GM13976 (cell line): ENCODE data around the gene SIK3.
"Not testable (repeated sequence)": the region's sequence is repeated elsewhere in the genome, so short reads cannot be mapped to it uniquely, and the experiment has no call there.

Experiments
- DNase-seq: peaks from one replicate; pipeline ENCODE4 v3.0.0; 2012; ENCODE audit warnings: low spot score
- in situ Hi-C: fragments of 300-500 bp; cut with MboI; formaldehyde crosslinking; loops from one replicate; pipeline ENCODE4 v1.12.0; 2022; ENCODE audit warnings: low sequenced_read_pairs, mixed read lengths, inconsistent platforms; ENCODE audit not compliant: unreplicated experiment
- TF ChIP-seq, protein P1 (sequence below): IDR thresholded peaks from 2 replicates; pipeline ENCODE4 v1.5.1; 2012; ENCODE audit warnings: borderline replicate concordance, mild to moderate bottlenecking; ENCODE audit not compliant: insufficient read depth; ENCODE audit errors: extremely low read depth, missing control alignments, control extremely low read depth

The SIK3 gene

DNA sequence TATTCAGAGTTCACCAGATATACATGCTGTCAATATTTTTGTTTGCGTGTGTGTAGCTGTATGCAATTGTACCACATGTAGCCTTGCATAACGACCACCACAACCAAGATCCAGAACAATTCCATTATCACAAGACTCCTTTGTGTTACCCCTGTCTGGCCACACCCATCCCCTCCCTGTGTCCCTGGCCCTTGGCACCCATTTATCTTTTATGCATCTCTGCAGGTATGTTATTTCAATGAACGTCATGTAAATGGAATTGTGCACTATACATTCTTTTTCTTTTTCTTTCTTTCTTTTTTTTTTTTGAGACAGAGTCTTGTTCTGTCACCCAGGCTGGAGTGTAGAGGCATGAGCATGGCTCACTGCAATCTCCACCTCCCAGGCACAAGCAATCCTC, 36.2 kb upstream of the SIK3 start:
- in situ Hi-C loops, result no loop called here
- TF ChIP-seq, protein P1, sequence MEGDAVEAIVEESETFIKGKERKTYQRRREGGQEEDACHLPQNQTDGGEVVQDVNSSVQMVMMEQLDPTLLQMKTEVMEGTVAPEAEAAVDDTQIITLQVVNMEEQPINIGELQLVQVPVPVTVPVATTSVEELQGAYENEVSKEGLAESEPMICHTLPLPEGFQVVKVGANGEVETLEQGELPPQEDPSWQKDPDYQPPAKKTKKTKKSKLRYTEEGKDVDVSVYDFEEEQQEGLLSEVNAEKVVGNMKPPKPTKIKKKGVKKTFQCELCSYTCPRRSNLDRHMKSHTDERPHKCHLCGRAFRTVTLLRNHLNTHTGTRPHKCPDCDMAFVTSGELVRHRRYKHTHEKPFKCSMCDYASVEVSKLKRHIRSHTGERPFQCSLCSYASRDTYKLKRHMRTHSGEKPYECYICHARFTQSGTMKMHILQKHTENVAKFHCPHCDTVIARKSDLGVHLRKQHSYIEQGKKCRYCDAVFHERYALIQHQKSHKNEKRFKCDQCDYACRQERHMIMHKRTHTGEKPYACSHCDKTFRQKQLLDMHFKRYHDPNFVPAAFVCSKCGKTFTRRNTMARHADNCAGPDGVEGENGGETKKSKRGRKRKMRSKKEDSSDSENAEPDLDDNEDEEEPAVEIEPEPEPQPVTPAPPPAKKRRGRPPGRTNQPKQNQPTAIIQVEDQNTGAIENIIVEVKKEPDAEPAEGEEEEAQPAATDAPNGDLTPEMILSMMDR, result no peak
- no peak for DNase-seq

DNA sequence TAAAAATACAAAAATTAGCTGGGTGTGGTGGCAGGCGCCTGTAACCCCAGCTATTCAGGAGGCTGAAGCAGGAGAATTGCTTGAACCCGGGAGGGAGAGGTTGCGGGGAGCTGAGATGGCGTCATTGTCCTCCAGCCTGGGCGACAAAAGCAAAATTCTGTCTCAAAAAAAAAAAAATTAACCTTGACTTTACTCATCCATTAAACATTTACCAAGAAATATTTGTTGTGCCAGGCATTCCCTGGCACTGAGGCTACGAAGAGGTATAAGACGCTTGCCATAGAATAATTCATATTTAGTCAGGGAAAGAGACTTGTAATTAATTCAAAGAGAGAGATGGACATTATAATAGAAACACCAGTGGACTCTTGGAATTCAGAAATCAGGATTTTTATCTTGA, 32.7 kb upstream of the SIK3 start:
- TF ChIP-seq, protein P1, result no peak
- DNase-seq, result no peak
- in situ Hi-C loops, result no loop called here

- in situ Hi-C loops, DNase-seq: not testable (repeated sequence)
Measured at GRCh38 chr11:117130396-117130795, 32.2 kb upstream of the SIK3 start.

GRCh38 chr11:117128289-117128688, 30.1 kb upstream of the SIK3 start:
- in situ Hi-C loops, result no loop called here
- DNase-seq, result no peak
- TF ChIP-seq, protein P1, result no peak

- no peak for DNase-seq
- in situ Hi-C loops, result no loop called here
- TF ChIP-seq, protein P1, result no peak
Measured at GRCh38 chr11:117127171-117127901, 29.1 kb upstream of the SIK3 start.

DNA sequence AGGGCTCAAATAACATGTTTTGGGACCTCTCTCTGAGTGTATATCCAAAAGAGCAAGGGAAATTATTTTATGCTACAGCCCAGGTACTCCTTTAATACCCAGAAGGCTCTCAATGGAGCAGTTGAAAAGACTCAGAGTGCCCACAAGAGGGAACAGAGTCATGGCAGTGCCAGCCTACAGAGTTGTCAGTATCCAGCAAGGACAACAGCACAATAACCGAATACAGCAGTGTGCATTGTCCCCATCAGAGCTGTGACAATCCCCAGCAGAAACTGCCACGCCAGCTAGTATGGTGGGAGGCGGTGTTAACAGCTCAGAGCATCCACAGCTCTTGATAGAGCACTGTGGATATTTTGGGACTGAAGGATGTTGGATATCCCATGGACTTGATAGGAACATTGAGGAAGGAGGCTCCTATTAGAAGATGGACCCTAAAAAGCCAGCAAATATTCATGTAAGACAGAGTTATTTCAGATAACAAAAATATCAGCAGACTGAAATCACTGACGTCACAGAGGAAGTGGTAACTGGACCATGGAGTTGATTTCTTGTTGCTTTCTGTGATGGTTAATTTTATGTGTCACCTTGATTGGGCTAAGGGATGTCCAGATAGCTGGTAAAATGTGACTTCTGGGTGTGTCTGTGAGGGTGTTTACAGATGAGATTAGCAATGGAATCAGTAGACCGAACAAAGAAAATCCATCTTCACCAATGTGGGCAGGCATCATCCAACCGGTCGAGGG, 28.2 kb upstream of the SIK3 start:
- DNase-seq, result no peak
- TF ChIP-seq, protein P1, result no peak
- in situ Hi-C loops, result no loop called here

- DNase-seq, result no peak
- in situ Hi-C loops, result loop anchor here (25.0 kb wide), 1 partner anchor 335 kb away; the partner anchor contains the start of genes APOA5 and ZPR1
- TF ChIP-seq, protein P1, result no peak
Measured at GRCh38 chr11:117122556-117122955, 24.3 kb upstream of the SIK3 start.
